HepG2 (cell line): ENCODE measurements around the gene TBL3. TPM values are rescaled to one million over a fixed set of nuclear protein-coding genes. Genes with fewer than 3 reads are reported as not detected.
A peak's percentile ranks its signal among the peaks of the same experiment; 100 is the strongest.

ENCODE experiments used
- AKAP8 ChIP-seq: sonication (generic); formaldehyde crosslinking; IDR thresholded peaks from 2 replicates; pipeline ENCODE4 v1.5.1; 2020; ENCODE audit warnings: mild to moderate bottlenecking, missing genetic modification reagents
- GATAD1 ChIP-seq: IDR thresholded peaks from 2 replicates; pipeline ENCODE4 v1.6.1; 2016; ENCODE audit warnings: missing genetic modification reagents, missing compliant biosample characterization
- HNRNPH1 ChIP-seq: fragments of 200-400 bp; formaldehyde crosslinking; optimal IDR thresholded peaks from 2 replicates; pipeline ENCODE3; 2017; ENCODE audit warnings: mild to moderate bottlenecking, low read depth, low read length
- JDP2 ChIP-seq: sonication (generic); formaldehyde crosslinking; IDR thresholded peaks from 2 replicates; pipeline ENCODE4 v1.8.1; 2022; ENCODE audit warnings: missing genetic modification reagents, borderline replicate concordance
- JUNB ChIP-seq: sonication (generic); formaldehyde crosslinking; IDR thresholded peaks from 2 replicates; pipeline ENCODE4 v1.8.0; 2022; ENCODE audit warnings: missing genetic modification reagents, mild to moderate bottlenecking, borderline replicate concordance
- RAD21 ChIP-seq: fragments of 450-650 bp; formaldehyde crosslinking; IDR thresholded peaks from 2 replicates; pipeline ENCODE4 v1.5.0; 2020; ENCODE audit warnings: mild to moderate bottlenecking
- SALL1 ChIP-seq: sonication (generic); formaldehyde crosslinking; IDR thresholded peaks from 2 replicates; pipeline ENCODE4 v1.8.0; 2022; ENCODE audit warnings: mild to moderate bottlenecking, missing genetic modification reagents
- TSC22D2 ChIP-seq: sonication (generic); formaldehyde crosslinking; IDR thresholded peaks from 2 replicates; pipeline ENCODE4 v1.5.1; 2020; ENCODE audit warnings: missing genetic modification reagents, mild to moderate bottlenecking, borderline replicate concordance
- ZGPAT ChIP-seq: IDR thresholded peaks from 2 replicates; pipeline ENCODE4 v1.6.1; 2016; ENCODE audit warnings: mild to moderate bottlenecking
- ZNF484 ChIP-seq: sonication (generic); formaldehyde crosslinking; IDR thresholded peaks from 2 replicates; pipeline ENCODE4 v1.5.1; 2020; ENCODE audit warnings: mild to moderate bottlenecking, low read depth, missing genetic modification reagents, borderline replicate concordance
- ZNF766 ChIP-seq: sonication (generic); formaldehyde crosslinking; IDR thresholded peaks from 2 replicates; pipeline ENCODE4 v1.5.0; 2020; ENCODE audit warnings: missing genetic modification reagents, borderline replicate concordance
- ZNF772 ChIP-seq: sonication (generic); formaldehyde crosslinking; IDR thresholded peaks from 2 replicates; pipeline ENCODE4 v1.5.0; 2020; ENCODE audit warnings: mild to moderate bottlenecking, missing genetic modification reagents
- ZNF776 ChIP-seq: sonication (generic); formaldehyde crosslinking; IDR thresholded peaks from 2 replicates; pipeline ENCODE4 v1.4.0; 2020; ENCODE audit warnings: mild to moderate bottlenecking, missing genetic modification reagents
- ZSCAN22 ChIP-seq: sonication (generic); formaldehyde crosslinking; IDR thresholded peaks from 2 replicates; pipeline ENCODE4 v1.4.0; 2020; ENCODE audit warnings: mild to moderate bottlenecking, missing genetic modification reagents
- polyA plus RNA-seq, 8 experiments: library from polyadenylated mRNA; depleted of rRNA in 3 of 8; stranded (reverse) in 7 of 8; unstranded in 1 of 8; fragments of >200 nt; fragmentation: Illumina TruSeq in 4 of 8; extraction: Trizol in 4 of 8; gene quantifications; 2 replicates each; pipeline versions ENCODE4 v1.2.1 to v1.2.3, GENCODE V29; 2011 to 2016; ENCODE audit warnings: low read depth in 4 of 8, missing spikeins in 1 of 8, mixed read lengths in 1 of 8; ENCODE audit not compliant: insufficient read depth in 1 of 8
- total RNA-seq, 5 experiments: library from RNA; depleted of rRNA; stranded (reverse); fragments of >200 nt; fragmentation: Illumina TruSeq; extraction: Trizol; gene quantifications; 2 replicates each; pipeline ENCODE4 v1.2.3, GENCODE V29; 2016; ENCODE audit warnings: low read depth in 1 of 5
- TF ChIP-seq, protein P1 (sequence below): sonication (generic); formaldehyde crosslinking; IDR thresholded peaks from 2 replicates; pipeline ENCODE4 v1.8.1; 2023; ENCODE audit warnings: mild to moderate bottlenecking, inconsistent platforms, moderate library complexity, missing genetic modification reagents, borderline replicate concordance
- TF ChIP-seq, protein P2 (sequence below): IDR thresholded peaks from 2 replicates; pipeline ENCODE4 v1.6.1; 2016; ENCODE audit warnings: mild to moderate bottlenecking, missing biosample characterization, missing genetic modification reagents
- TF ChIP-seq, protein P3 (sequence below): sonication (generic); formaldehyde crosslinking; conservative IDR thresholded peaks from 2 replicates; pipeline ENCODE4 v1.4.0; 2020; ENCODE audit warnings: missing genetic modification reagents
- TF ChIP-seq, protein P4 (sequence below): sonication (generic); formaldehyde crosslinking; IDR thresholded peaks from 2 replicates; pipeline ENCODE4 v1.4.0; 2020; ENCODE audit warnings: missing genetic modification reagents, borderline replicate concordance
- TF ChIP-seq, protein P5 (sequence below): sonication (generic); formaldehyde crosslinking; IDR thresholded peaks from 2 replicates; pipeline ENCODE4 v1.4.0; 2020; ENCODE audit warnings: mild to moderate bottlenecking, missing genetic modification reagents

TBL3 gene
- total and polyA plus RNA-seq, 2 of the 13 experiments (the other 11 are each of a cell fraction or from before 2014, with no cell fraction given) = 16.8 to 38.0 TPM

DNA sequence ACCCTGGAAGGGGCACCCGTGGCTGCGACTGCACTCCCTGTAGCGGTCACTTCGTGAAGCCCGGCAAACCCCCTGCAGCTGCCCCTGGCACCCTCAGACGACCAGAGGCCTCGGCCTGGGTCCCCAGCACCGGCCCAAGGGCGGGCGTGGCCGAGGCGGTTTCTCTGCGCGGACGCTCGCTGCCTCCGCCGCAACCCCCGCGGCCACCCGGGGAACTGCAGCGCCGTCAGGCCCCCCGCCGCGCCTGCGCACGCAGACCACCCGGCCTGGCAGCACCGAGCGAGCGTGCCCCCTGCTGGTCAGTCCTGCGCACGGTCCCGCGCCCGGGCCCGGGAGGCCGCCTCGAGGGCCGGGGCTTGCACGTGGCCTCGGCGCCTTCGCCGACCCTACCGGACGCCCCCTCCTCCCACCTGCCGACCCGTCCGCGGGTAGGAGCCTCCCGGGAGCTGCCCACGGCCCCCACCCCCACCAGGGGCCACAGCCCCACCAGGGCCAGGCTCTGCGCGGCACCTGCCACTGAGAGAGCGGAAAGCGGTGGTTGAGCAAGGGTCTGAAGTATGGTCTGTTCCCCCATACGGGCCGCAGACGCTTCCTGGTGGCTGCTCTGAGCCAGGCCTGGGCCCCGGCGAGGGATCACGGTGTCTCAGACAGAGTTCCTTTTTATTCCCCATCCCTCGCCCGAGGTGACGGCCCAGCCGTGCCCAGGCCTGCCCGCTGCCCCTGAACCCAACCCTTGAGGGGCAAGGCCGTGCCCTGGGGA lies 42.1 kb upstream of the TBL3 start (continued):
- TF ChIP-seq ZNF772 (CRISPR knock-in tag) = peak; percentile 39; the same call in 1 of the 2 replicates
- TF ChIP-seq, protein P1, sequence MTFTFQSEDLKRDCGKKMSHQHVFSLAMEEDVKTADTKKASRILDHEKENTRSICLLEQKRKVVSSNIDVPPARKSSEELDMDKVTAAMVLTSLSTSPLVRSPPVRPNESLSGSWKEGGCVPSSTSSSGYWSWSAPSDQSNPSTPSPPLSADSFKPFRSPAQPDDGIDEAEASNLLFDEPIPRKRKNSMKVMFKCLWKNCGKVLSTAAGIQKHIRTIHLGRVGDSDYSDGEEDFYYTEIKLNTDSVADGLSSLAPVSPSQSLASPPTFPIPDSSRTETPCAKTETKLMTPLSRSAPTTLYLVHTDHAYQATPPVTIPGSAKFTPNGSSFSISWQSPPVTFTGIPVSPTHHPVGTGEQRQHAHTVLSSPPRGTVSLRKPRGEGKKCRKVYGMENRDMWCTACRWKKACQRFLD (CRISPR knock-in tag) = peak; percentile 76
- peak; percentile 99 for TF ChIP-seq RAD21
- TF ChIP-seq, protein P2, sequence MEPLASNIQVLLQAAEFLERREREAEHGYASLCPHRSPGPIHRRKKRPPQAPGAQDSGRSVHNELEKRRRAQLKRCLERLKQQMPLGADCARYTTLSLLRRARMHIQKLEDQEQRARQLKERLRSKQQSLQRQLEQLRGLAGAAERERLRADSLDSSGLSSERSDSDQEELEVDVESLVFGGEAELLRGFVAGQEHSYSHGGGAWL (CRISPR knock-in tag) = peak; percentile 49; the same call in 1 of the 2 replicates
- TF ChIP-seq, protein P3, sequence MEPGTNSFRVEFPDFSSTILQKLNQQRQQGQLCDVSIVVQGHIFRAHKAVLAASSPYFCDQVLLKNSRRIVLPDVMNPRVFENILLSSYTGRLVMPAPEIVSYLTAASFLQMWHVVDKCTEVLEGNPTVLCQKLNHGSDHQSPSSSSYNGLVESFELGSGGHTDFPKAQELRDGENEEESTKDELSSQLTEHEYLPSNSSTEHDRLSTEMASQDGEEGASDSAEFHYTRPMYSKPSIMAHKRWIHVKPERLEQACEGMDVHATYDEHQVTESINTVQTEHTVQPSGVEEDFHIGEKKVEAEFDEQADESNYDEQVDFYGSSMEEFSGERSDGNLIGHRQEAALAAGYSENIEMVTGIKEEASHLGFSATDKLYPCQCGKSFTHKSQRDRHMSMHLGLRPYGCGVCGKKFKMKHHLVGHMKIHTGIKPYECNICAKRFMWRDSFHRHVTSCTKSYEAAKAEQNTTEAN (CRISPR knock-in tag) = peak; percentile 27
- TF ChIP-seq, protein P4, sequence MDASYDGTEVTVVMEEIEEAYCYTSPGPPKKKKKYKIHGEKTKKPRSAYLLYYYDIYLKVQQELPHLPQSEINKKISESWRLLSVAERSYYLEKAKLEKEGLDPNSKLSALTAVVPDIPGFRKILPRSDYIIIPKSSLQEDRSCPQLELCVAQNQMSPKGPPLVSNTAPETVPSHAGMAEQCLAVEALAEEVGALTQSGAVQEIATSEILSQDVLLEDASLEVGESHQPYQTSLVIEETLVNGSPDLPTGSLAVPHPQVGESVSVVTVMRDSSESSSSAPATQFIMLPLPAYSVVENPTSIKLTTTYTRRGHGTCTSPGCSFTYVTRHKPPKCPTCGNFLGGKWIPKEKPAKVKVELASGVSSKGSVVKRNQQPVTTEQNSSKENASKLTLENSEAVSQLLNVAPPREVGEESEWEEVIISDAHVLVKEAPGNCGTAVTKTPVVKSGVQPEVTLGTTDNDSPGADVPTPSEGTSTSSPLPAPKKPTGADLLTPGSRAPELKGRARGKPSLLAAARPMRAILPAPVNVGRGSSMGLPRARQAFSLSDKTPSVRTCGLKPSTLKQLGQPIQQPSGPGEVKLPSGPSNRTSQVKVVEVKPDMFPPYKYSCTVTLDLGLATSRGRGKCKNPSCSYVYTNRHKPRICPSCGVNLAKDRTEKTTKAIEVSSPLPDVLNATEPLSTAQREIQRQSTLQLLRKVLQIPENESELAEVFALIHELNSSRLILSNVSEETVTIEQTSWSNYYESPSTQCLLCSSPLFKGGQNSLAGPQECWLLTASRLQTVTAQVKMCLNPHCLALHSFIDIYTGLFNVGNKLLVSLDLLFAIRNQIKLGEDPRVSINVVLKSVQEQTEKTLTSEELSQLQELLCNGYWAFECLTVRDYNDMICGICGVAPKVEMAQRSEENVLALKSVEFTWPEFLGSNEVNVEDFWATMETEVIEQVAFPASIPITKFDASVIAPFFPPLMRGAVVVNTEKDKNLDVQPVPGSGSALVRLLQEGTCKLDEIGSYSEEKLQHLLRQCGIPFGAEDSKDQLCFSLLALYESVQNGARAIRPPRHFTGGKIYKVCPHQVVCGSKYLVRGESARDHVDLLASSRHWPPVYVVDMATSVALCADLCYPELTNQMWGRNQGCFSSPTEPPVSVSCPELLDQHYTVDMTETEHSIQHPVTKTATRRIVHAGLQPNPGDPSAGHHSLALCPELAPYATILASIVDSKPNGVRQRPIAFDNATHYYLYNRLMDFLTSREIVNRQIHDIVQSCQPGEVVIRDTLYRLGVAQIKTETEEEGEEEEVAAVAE (CRISPR knock-in tag) = no peak
- peak; percentile 37; the same call in 1 of the 2 replicates for TF ChIP-seq GATAD1 (CRISPR knock-in tag)
- TF ChIP-seq HNRNPH1 = no peak
- peak; percentile 64 for TF ChIP-seq ZGPAT (CRISPR knock-in tag)
- TF ChIP-seq JUNB = no peak
- peak; percentile 86 for TF ChIP-seq SALL1
- TF ChIP-seq ZNF484 (CRISPR knock-in tag) = no peak
- TF ChIP-seq TSC22D2 (CRISPR knock-in tag) = peak; percentile 73; the same call in 1 of the 2 replicates
- TF ChIP-seq ZNF766 (CRISPR knock-in tag) = peak; percentile 94
- TF ChIP-seq JDP2 (CRISPR knock-in tag) = no peak
- peak; percentile 59; the same call in 1 of the 2 replicates for TF ChIP-seq ZNF776 (CRISPR knock-in tag)
- TF ChIP-seq ZSCAN22 (CRISPR knock-in tag) = peak; percentile 79; the same call in 1 of the 2 replicates
- TF ChIP-seq, protein P5, sequence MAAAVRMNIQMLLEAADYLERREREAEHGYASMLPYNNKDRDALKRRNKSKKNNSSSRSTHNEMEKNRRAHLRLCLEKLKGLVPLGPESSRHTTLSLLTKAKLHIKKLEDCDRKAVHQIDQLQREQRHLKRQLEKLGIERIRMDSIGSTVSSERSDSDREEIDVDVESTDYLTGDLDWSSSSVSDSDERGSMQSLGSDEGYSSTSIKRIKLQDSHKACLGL (CRISPR knock-in tag) = peak; percentile 82; the same call in 1 of the 2 replicates
- TF ChIP-seq AKAP8 = peak; percentile 68; the same call in 1 of the 2 replicates
